GM23248 (cell line): Measurements from ENCODE around the gene RNF227. TPM values are rescaled to one million over a fixed set of nuclear protein-coding genes. Genes with fewer than 3 reads are reported as not detected.
A peak's percentile ranks its signal among the peaks of the same experiment; 100 is the strongest.

Experiments
- DNase-seq: peaks from one replicate; pipeline ENCODE4 v3.0.0-alpha.2; 2015
- H2AFZ ChIP-seq: fragments of 200-600 bp; sonication (generic); 2 replicates; pipeline ENCODE4 v1.6.1; 2016; ENCODE audit warnings: antibody characterized with exemption
- H3F3A ChIP-seq: fragments of 200-600 bp; sonication (generic); 2 replicates; pipeline ENCODE4 v1.6.1; 2016; ENCODE audit warnings: mild to moderate bottlenecking, antibody characterized with exemption, mixed run types; ENCODE audit not compliant: insufficient read depth
- H3K27ac ChIP-seq: fragments of 200-600 bp; sonication (generic); 2 replicates; pipeline ENCODE4 v1.5.1; 2016; ENCODE audit warnings: mild to moderate bottlenecking
- H3K27me3 ChIP-seq: fragments of 200-600 bp; sonication (generic); replicated peaks from 2 replicates; pipeline ENCODE4 v1.6.1; 2016; ENCODE audit warnings: mild to moderate bottlenecking; ENCODE audit not compliant: insufficient read depth
- H3K36me3 ChIP-seq: fragments of 200-600 bp; sonication (generic); 2 replicates; pipeline ENCODE4 v1.6.1; 2016; ENCODE audit warnings: low read depth, mild to moderate bottlenecking
- H3K4me1 ChIP-seq: fragments of 200-600 bp; sonication (generic); 2 replicates; pipeline ENCODE4 v1.6.1; 2016; ENCODE audit warnings: mild to moderate bottlenecking; ENCODE audit not compliant: insufficient read depth
- H3K4me2 ChIP-seq: fragments of 200-600 bp; sonication (generic); one replicate; pipeline ENCODE4 v1.6.1; 2016; ENCODE audit warnings: mild to moderate bottlenecking; ENCODE audit not compliant: unreplicated experiment
- H3K4me3 ChIP-seq: fragments of 200-600 bp; sonication (generic); 2 replicates; pipeline ENCODE4 v1.5.1; 2016; ENCODE audit warnings: mild to moderate bottlenecking
- H3K79me2 ChIP-seq: fragments of 200-600 bp; sonication (generic); 2 replicates; pipeline ENCODE4 v1.6.1; 2016; ENCODE audit warnings: mild to moderate bottlenecking; ENCODE audit not compliant: insufficient read depth
- H3K9ac ChIP-seq: fragments of 200-600 bp; sonication (generic); 2 replicates; pipeline ENCODE4 v1.6.1; 2016; ENCODE audit warnings: mild to moderate bottlenecking
- H3K9me2 ChIP-seq: fragments of 200-600 bp; sonication (generic); 2 replicates; pipeline ENCODE4 v1.6.1; 2016; ENCODE audit warnings: mixed run types, mild to moderate bottlenecking, moderate library complexity; ENCODE audit not compliant: insufficient read depth
- H3K9me3 ChIP-seq: fragments of 200-600 bp; sonication (generic); one replicate; pipeline ENCODE4 v1.6.1; 2017; ENCODE audit warnings: low read depth
- H4K20me1 ChIP-seq: fragments of 200-600 bp; sonication (generic); 2 replicates; pipeline ENCODE4 v1.6.0; 2016; ENCODE audit not compliant: insufficient read depth
- EZH2 ChIP-seq: fragments of 200-600 bp; sonication (generic); IDR thresholded peaks from 2 replicates; pipeline ENCODE4 v1.6.1; 2018; ENCODE audit warnings: antibody characterized with exemption, mild to moderate bottlenecking; ENCODE audit not compliant: insufficient read depth, poor library complexity, severe bottlenecking
- EZH2phosphoT487 ChIP-seq: fragments of 200-600 bp; sonication (generic); IDR thresholded peaks from 2 replicates; pipeline ENCODE4 v1.6.1; 2018; ENCODE audit warnings: antibody characterized with exemption, moderate library complexity, mild to moderate bottlenecking, low read depth; ENCODE audit not compliant: insufficient read depth
- WGBS, 2 experiments: methylation state at CpG; one replicate each; pipeline ENCODE4 v1.1.6; 2015 to 2017; ENCODE audit warnings: low lambda C conversion rate in 2 of 2, low coverage in 1 of 2; ENCODE audit errors: missing lambda C conversion rate in 2 of 2; 5-methylcytosine and 5-hydroxymethylcytosine counted together
- in situ Hi-C: fragments of 300-500 bp; cut with MboI; formaldehyde crosslinking; loops from 2 replicates; pipeline ENCODE4 v1.15.0; 2020
- polyA plus RNA-seq: library from polyadenylated mRNA; unstranded; fragments of >200 nt; fragmentation: Nextera tagmentation; extraction: Ambion mirVana; gene quantifications from 2 replicates; pipeline ENCODE4 v1.2.1, GENCODE V29; 2016
- total RNA-seq: library from RNA; depleted of rRNA; stranded (reverse); fragments of >200 nt; shearing (Covaris generic); gene quantifications from 2 replicates; pipeline ENCODE4 v1.2.3, GENCODE V29; 2014

RNF227 gene
- total and polyA plus RNA-seq, 2 experiments from 2014 or later, result 3.1 to 15.3 TPM

DNA sequence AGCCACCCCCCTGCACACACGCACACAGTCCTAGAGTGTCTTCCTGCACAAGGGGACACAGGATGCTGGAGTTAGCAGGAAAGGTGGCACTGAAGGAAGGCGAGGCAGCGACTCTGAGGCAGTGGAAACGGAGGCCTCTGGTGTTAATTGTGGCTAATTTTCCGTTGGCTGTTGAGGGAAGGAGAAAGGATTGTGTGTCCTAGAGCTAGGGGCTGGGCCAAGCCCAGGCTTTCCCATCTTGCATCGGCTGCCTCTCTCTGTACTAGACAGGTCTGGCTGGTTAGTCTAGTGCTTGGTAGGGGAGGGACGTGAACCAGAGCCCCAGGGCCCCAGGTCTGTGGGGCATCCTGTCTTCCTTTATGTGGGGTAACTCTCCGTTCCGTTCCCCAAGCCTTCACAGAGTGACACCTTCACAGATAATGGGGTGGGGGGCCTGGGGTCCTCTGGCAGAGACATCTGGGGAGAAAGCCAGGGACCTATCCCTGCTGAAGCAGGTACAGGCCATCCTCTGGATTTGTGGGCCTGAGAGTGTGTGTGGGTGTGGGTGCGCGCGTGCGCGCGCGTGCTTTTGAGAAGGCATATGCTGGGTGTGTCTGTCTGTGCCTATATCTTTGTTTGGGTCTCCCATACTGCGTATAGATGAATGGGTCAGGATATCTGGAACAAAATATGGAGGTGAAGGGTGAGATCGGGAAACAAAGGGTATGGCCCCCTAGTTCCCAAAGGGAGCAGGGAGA, 27.7 kb downstream of the RNF227 start, which contains the start of gene CHD3:
TSS of gene CHD3 (plus strand) at position 606 of the 737 bp plus-strand sequence. CDS start 212 bp downstream, outside the sequence.
- TF ChIP-seq EZH2phosphoT487, result no peak
- TF ChIP-seq EZH2, result no peak
- H3K79me2 ChIP-seq, result peaks cover 32% of the 10 kb centered on the region
- H3K36me3 ChIP-seq, result peaks cover 9% of the 10 kb centered on the region; the same call in 1 of the 2 replicates
- no peaks in the 10 kb centered on the region for H3K27me3 ChIP-seq
- H3K4me3 ChIP-seq, result peak within 1 kb of the TSS; percentile 90
- DNase-seq, result peak; percentile 55
- H3K9ac ChIP-seq, result peak within 1 kb of the TSS; percentile 71
- peak within 1 kb of the TSS; percentile 90 for H3K27ac ChIP-seq
- peak within 1 kb of the TSS; percentile 73 for H2AFZ ChIP-seq
- no peaks in the 10 kb centered on the region for H4K20me1 ChIP-seq
- in situ Hi-C loops, result no loop called here
- H3K4me2 ChIP-seq, result peak within 1 kb of the TSS; percentile 86
- no peaks in the 10 kb centered on the region for H3K9me2 ChIP-seq
- WGBS, 2 experiments, result 52 to 54% methylated on average over 18 of the region's 18 CpGs
- peaks cover 38% of the 10 kb centered on the region for H3K4me1 ChIP-seq
- H3F3A ChIP-seq, result peaks cover 36% of the 10 kb centered on the region
- H3K9me3 ChIP-seq, result no peaks in the 10 kb centered on the region

DNA sequence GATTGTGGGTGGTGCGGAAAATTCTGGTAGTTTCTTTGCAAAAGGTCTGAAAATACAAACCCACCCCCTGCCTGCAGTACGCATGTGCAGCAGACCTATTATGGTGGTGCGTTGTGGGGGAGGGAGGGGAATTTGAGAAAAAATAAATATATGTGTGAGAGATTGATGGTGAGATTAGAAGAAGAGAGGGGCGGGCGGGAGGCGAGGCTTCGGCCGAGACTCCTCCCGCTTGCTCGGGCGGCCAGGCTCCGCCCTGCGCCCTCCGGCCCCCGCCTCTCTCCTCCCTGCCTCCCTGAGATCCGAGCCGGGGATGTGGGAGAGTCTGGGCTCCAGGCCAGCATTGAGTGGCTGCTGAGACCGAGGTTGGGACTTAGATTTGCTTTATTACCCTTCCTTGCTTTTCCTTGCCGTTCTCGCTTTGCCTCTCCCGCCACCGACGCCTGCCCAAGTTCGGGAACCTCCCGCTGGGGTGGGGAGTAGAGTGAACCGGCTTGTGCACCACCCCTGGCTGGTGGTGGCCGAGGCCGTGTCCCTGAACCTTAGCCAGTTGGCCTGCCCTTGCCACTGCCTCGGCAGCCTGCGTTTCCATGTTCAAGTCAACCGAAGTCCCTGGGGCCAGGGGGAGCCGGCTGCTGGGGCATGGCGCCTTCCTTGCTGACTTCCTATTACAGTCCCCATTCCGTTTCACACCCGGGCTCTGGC, 28.5 kb downstream of the RNF227 start:
- Histone ChIP-seq H3K9me2 (no peaks in the 10 kb centered on the region), H4K20me1 (no peaks in the 10 kb centered on the region), H3K4me1 (peaks cover 38% of the 10 kb centered on the region), H3K9me3 (no peaks in the 10 kb centered on the region), H3K36me3 (peaks cover 9% of the 10 kb centered on the region; the same call in 1 of the 2 replicates), H3K9ac (peak overlapping the region; percentile 82), H2AFZ (peak overlapping the region; percentile 77), H3F3A (peaks cover 38% of the 10 kb centered on the region), H3K79me2 (peaks cover 32% of the 10 kb centered on the region), H3K27me3 (no peaks in the 10 kb centered on the region), H3K4me2 (peak overlapping the region; percentile 86), H3K27ac (peak overlapping the region; percentile 90), H3K4me3 (peak overlapping the region; percentile 90)
- in situ Hi-C loops, result no loop called here
- peak; percentile 98 for DNase-seq
- WGBS, 2 experiments, result 1% methylated on average over 23 to 35 of the region's 35 CpGs
- TF ChIP-seq EZH2phosphoT487, result no peak
- no peak for TF ChIP-seq EZH2

DNA sequence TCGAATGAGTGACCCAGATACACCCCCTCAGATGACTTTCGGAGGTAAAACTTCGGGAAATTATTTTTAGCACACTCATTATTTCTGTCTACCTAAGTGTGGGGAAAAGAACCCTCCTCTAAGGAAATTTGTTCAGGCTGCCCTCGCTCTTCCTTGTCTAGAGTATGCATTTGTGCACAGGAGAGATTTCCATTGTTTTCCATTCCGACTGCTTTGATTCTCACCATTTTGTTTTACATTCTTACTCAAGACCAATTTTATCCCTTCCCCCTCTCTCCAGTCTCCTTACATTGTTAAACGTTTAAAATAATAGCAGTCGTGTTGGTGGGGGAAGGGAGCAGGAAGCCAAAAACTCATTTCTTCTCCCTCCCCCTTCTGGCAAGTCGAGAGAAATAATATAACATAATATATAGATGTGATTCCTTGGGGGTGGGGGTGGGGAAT, 29.0 kb downstream of the RNF227 start:
- Histone ChIP-seq H3K27me3 (no peaks in the 10 kb centered on the region), H3K79me2 (peaks cover 32% of the 10 kb centered on the region), H3F3A (peaks cover 38% of the 10 kb centered on the region), H3K9me2 (no peaks in the 10 kb centered on the region), H3K27ac (peak overlapping the region; percentile 90), H3K4me3 (peak overlapping the region; percentile 90), H3K4me1 (peaks cover 38% of the 10 kb centered on the region), H4K20me1 (no peaks in the 10 kb centered on the region), H3K4me2 (peak overlapping the region; percentile 86), H3K9ac (peak overlapping the region; percentile 82), H3K36me3 (peaks cover 8% of the 10 kb centered on the region; the same call in 1 of the 2 replicates), H3K9me3 (no peaks in the 10 kb centered on the region), H2AFZ (peak overlapping the region; percentile 77)
- in situ Hi-C loops, result no loop called here
- WGBS, 2 experiments, result 1 to 5% methylated on average over 8 of the region's 8 CpGs
- TF ChIP-seq EZH2, result no peak
- no peak for TF ChIP-seq EZH2phosphoT487
- DNase-seq, result peak; percentile 73

DNA sequence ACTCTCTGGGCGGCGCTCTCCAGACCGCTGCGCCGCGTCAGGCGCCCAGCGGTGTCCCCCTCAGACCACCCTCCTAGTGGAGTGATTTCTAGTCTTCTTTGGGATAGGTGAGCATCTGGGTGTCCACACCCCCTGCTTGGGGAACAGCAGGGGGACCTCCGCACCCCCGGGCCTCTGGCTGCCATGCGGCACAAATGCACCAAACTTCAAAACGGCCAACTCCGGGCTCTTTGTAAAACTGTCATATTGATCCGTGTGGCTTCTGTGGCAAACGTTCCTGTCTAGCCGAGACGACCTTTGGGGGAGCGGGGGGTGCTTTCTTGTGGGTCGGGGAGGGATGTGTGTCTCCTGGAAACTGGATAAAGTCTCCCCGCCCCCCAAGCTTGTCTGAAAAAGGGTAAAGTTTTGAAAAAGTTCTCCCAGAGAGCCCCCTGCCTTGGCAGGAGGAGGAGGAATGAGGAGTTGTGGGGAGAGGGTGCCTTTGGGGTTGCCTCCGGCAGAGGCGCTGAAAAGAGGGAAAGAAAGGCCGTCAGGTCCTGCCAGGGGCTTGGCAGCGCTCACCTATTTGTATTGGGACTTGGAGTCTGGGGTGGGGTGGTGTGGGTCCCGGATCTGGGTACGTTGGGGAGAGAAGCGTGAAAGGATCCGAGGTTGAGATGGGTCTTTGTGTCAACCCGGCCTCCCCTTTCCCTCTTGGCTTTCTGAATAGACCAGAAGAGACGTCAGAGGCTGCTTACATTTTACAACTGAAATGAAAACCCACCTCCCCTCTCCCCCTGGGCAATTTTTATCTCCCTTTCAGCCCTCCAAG, 29.7 kb downstream of the RNF227 start:
- WGBS, 2 experiments, result 4% methylated on average over 29 to 30 of the region's 30 CpGs
- in situ Hi-C loops, result no loop called here
- peak; percentile 55 for DNase-seq
- Histone ChIP-seq H3K79me2 (peaks cover 32% of the 10 kb centered on the region), H3F3A (peaks cover 38% of the 10 kb centered on the region), H4K20me1 (no peaks in the 10 kb centered on the region), H3K9ac (peak overlapping the region; percentile 82), H3K27me3 (no peaks in the 10 kb centered on the region), H3K4me2 (peak overlapping the region; percentile 86), H3K9me2 (no peaks in the 10 kb centered on the region), H2AFZ (peak overlapping the region; percentile 77), H3K36me3 (peaks cover 5% of the 10 kb centered on the region; the same call in 1 of the 2 replicates), H3K4me1 (peaks cover 38% of the 10 kb centered on the region), H3K9me3 (no peaks in the 10 kb centered on the region), H3K4me3 (peak overlapping the region; percentile 90), H3K27ac (peak overlapping the region; percentile 90)
- TF ChIP-seq EZH2phosphoT487, result no peak
- TF ChIP-seq EZH2, result no peak
